Subcutaneous adipose tissue (tissue), 4 donors: ENCODE measurements around the gene TYMP. TPM values are rescaled to one million over a fixed set of nuclear protein-coding genes. Genes with fewer than 3 reads are reported as not detected.

Source experiments
- CTCF ChIP-seq: fragments of 450-650 bp; IDR thresholded peaks from one replicate; pipeline ENCODE4 v1.5.1; 2016; ENCODE audit warnings: low read depth, mild to moderate bottlenecking, control low read depth, antibody characterized with exemption, moderate library complexity
- total RNA-seq, 4 donors: library from RNA; depleted of rRNA; stranded (reverse); fragments of >200 nt; gene quantifications; one replicate each; pipeline ENCODE4 v1.1.0, GENCODE V29; 2016

Gene TYMP
- total RNA-seq, 4 donors from 2014 or later = 28.9 to 129 (median 108) TPM

GRCh38 chr22:50524676-50525103, 5.1 kb downstream of the TYMP start:
- no peak for TF ChIP-seq CTCF

- TF ChIP-seq CTCF = no peak
Measured at GRCh38 chr22:50523806-50524675, 5.8 kb downstream of the TYMP start.

- no peak for TF ChIP-seq CTCF
Measured at GRCh38 chr22:50523458-50523805, 6.4 kb downstream of the TYMP start.

GRCh38 chr22:50522806-50523438, 6.9 kb downstream of the TYMP start:
- TF ChIP-seq CTCF = no peak

- no peak for TF ChIP-seq CTCF
Measured at GRCh38 chr22:50522208-50522805, 7.5 kb downstream of the TYMP start.

- TF ChIP-seq CTCF = no peak
Measured at GRCh38 chr22:50521710-50522109, 8.1 kb downstream of the TYMP start.

GRCh38 chr22:50520826-50521453, 8.9 kb downstream of the TYMP start:
- TF ChIP-seq CTCF = no peak
